GM21528 (cell line): ENCODE data around the gene IL21R.
"Not testable (repeated sequence)": the region's sequence is repeated elsewhere in the genome, so short reads cannot be mapped to it uniquely, and the experiment has no call there.

Experiments
- ATAC-seq: cut with Tn5 transposase; IDR thresholded peaks from one replicate; pipeline ENCODE4 v1.9.1; 2021; ENCODE audit warnings: mild to moderate bottlenecking, moderate library complexity; ENCODE audit not compliant: unreplicated experiment, low FRiP score

Gene IL21R

DNA sequence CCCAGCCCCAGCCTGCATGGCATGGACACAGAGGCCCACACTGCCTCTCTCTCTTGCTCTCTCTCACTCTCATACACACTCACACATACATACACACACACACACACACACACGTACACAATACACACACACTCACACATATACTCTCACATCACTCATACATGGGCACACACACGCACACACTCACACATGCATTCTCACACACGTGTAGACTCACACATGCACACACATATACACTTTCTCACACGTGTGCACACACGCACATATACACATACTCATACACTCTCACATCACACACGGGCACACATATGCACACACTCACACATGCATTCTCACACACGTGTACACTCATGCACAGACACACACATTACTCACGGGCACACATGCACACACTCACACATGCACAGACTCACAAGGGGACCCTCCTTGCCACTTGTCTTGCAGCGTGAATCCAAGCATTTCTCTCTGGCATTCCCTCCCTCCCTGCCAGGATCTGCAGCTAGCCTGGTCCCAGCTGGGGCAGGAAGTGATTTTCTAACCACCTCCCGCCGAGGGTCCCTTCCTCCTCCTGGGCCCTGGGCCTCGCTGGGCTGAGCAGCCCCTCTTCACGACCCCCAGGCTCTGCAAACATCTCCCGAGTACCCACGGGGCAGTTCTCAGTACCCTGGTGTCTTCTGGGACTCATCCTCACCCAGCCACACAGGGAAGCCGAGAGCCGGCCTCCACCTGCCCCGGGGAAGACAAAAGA is 37.5 kb downstream of the IL21R start:
- no peak for ATAC-seq

DNA sequence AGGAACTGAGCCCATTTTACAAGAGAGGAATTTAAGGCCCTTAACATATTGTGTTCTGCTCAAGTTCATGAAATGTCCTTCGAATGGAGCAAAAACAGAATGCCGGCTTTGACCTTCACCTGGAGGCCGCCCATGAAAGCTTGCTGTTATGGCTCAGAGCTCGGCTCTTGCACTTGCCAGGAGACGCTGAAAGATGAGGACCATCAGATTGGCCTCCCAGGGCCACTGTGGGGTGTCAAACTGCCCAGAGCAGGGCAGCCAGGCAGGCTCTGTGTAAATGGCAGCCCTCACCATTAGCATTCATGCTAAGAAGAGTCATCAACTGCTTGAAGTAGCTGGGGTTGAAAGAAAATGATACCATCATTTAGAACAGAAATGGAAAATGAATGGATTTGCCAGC is 39.3 kb downstream of the IL21R start:
- ATAC-seq, result no peak

DNA sequence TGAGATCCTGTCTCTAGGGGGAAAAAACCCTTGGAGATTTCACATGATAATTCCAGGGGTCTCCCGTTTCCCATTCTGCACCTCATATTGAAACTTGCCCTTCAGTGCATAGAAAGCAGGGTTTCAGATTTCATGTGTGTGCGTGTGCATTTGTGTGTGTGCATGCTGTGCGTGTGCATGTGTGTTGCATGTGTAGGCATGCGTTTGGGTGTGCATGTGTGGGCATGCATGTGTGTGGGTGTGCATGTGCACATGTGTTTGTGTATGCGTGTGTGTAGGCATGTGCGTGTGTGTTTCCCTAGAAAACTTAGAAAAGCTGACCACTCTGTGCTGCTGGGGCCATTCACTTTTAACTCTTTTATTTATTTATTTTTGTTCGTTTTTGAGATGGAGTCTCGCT is 40.0 kb downstream of the IL21R start:
- ATAC-seq, result no peak

DNA sequence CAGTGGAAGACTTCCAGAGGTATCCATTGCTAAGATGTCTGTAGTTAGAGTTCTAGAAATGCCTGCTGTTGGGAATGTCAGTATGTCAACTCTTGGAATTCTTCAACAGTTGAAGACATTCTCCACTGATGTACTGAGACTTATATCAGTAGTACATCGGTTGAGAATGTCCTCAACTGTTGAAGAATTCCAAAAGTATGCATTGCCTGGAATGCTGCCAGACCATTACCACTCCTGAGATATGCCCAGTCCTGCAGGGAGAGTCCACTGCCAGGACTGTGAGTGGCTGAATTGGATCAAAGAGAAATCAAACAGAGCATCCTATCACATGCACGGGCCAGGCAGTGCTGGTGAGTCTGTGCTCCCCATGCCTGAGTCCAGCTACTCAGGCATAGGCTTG is 42.0 kb downstream of the IL21R start:
- ATAC-seq, result no peak

DNA sequence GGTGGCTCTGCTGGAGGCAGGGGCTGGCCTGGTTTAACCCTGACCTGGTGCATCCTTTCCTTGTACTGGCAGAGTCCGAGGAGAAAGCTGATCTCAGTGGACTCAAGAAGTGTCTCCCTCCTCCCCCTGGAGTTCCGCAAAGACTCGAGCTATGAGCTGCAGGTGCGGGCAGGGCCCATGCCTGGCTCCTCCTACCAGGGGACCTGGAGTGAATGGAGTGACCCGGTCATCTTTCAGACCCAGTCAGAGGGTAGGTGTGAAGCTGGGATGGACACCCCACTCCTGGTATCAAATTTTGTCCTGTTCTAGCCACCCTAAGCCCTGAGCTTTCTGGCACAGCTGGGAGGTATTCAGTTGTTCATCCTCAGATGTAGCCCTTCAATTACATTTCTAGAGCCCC is 42.5 kb downstream of the IL21R start:
- no peak for ATAC-seq

DNA sequence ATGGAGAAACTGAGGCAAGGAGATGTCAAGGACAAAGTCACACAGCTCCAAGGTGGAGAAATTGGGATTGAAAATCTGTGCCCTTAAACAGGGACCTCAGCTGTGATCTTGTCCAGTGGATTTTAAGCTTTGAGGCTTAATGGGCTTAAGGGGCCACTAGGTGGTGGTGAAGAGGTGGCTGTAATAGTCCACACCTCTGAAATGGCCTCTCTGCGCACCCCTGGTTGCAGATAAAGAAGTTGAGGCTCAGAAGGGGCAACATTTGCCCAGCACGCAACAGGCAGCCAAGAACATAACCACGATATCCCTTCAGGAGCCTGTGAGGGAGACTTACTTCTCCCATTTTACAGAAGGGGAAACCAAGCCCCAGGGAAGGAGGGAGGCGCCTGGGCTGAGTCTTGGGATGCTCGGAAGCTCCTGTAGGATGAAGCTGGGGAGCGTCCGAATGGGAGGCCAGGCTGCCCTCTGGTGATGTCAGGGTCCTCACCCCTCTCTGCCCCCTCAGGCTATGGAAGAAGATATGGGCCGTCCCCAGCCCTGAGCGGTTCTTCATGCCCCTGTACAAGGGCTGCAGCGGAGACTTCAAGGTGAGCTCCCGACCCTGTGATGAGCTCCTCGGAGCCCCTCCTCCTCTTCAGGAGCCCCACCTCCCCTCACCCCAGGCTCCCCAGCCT is 43.7 kb downstream of the IL21R start:
- no peak for ATAC-seq

DNA sequence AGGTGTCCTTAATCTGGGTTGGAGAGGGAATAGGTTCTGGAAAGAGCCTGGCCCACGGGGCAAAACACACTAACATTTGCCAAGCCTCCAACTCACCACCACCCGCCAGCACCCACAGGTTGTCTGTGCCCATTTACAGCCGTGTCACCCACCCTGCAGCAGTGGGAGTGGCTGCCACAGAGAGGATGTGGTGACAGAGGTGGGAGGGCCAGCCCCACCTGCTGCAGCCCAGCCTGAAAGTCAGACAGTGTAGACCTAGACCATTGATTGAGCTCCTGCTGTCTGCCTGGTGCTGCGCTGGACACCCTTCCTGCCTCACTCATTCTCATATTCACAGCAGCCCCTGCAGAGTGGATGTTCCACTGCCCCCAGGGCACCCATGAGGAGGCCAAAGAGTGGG is 44.7 kb downstream of the IL21R start:
- ATAC-seq, result no peak

DNA sequence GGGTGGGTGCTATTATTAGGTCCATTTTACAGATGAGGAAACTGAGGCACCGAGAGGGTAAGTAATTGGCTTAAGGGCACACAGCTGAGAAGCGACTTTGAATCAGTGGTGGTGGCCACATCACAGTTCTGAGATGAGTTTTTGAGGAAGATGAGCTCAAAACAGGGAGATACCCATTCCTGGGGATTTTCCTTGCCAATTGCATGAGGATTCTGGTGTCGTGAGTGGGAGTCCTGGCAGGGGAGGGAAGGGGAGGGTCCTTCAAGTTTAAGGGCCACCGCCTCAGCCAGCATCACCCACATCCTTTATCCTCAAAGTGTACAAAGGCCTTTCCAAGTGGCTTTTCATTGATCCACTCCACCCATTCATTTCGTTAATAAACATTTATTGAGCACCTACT is 45.3 kb downstream of the IL21R start:
- ATAC-seq, result no peak

DNA sequence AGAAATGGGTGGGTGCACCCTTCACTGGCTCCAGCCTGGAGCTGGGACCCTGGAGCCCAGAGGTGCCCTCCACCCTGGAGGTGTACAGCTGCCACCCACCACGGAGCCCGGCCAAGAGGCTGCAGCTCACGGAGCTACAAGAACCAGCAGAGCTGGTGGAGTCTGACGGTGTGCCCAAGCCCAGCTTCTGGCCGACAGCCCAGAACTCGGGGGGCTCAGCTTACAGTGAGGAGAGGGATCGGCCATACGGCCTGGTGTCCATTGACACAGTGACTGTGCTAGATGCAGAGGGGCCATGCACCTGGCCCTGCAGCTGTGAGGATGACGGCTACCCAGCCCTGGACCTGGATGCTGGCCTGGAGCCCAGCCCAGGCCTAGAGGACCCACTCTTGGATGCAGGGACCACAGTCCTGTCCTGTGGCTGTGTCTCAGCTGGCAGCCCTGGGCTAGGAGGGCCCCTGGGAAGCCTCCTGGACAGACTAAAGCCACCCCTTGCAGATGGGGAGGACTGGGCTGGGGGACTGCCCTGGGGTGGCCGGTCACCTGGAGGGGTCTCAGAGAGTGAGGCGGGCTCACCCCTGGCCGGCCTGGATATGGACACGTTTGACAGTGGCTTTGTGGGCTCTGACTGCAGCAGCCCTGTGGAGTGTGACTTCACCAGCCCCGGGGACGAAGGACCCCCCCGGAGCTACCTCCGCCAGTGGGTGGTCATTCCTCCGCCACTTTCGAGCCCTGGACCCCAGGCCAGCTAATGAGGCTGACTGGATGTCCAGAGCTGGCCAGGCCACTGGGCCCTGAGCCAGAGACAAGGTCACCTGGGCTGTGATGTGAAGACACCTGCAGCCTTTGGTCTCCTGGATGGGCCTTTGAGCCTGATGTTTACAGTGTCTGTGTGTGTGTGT is 46.8 kb downstream of the IL21R start:
- ATAC-seq, result no peak

DNA sequence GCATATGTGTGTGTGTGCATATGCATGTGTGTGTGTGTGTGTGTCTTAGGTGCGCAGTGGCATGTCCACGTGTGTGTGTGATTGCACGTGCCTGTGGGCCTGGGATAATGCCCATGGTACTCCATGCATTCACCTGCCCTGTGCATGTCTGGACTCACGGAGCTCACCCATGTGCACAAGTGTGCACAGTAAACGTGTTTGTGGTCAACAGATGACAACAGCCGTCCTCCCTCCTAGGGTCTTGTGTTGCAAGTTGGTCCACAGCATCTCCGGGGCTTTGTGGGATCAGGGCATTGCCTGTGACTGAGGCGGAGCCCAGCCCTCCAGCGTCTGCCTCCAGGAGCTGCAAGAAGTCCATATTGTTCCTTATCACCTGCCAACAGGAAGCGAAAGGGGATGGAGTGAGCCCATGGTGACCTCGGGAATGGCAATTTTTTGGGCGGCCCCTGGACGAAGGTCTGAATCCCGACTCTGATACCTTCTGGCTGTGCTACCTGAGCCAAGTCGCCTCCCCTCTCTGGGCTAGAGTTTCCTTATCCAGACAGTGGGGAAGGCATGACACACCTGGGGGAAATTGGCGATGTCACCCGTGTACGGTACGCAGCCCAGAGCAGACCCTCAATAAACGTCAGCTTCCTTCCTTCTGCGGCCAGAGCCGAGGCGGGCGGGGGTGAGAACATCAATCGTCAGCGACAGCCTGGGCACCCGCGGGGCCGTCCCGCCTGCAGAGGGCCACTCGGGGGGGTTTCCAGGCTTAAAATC is 47.6 kb downstream of the IL21R start:
- ATAC-seq, result no peak

DNA sequence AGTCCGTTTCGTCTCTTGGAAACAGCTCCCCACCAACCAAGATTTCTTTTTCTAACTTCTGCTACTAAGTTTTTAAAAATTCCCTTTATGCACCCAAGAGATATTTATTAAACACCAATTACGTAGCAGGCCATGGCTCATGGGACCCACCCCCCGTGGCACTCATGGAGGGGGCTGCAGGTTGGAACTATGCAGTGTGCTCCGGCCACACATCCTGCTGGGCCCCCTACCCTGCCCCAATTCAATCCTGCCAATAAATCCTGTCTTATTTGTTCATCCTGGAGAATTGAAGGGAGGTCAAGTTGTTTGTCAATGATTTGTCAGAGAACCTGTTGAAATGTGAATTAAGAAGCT is 48.2 kb downstream of the IL21R start:
- ATAC-seq, result no peak

DNA sequence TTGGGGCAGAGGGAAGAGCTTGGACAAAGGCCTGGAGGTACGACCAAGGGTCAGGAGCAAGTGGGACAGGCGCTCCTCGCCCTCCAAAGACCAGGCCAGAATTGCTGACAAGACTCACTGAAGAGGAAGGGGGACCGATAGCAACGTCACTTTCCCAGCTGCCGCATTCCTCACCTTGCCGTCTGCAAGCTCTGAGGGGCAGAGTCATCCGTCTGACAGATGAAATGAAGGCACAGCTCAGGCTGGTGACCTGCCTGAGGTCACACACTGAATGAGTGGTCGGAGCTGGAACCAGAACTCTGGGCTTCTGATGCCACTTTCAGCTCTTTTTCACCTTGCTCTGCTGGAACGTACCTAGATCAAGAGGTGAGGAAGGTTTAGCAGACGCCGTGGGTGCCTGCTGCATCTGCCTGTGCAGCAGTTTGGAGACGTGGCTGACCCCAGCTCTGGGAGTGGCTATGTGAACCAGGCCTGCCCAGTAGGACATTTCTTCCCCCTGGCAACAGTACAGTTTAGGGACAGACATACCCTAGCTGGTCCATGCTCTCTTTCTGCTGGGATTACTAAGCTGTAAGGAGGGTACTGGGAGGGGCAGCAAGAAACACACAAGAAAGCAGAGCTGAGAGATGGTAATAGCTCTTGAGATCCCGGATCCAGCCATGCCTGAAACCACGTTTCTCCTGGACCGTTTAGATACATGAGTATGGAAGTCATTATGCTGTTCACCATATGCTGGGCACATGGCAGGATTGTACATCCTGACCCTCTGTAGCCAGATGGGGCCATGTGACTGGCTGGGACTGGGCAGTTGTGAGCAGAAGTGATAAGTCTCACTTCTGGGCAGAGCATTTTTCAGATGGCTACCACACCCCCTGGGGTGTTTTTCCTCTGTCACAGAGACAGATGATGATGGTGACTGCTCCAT is 50.9 kb downstream of the IL21R start:
- no peak for ATAC-seq

DNA sequence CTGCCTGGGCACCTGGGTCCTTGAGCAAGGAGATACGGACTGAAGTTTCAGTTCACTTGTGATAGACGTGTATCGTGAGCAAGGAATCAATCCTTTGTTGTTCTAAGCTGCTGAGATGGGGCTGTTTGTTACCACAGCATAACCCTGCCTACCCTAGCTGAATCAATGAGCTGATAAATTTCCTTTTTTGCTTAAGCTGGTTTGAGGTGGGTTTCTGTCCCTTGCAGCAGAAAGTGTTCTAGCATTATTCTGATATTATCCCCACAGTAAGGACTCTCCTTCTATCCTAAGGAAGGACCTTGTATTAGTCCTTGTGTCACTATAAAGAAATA is 51.5 kb downstream of the IL21R start:
- no peak for ATAC-seq

DNA sequence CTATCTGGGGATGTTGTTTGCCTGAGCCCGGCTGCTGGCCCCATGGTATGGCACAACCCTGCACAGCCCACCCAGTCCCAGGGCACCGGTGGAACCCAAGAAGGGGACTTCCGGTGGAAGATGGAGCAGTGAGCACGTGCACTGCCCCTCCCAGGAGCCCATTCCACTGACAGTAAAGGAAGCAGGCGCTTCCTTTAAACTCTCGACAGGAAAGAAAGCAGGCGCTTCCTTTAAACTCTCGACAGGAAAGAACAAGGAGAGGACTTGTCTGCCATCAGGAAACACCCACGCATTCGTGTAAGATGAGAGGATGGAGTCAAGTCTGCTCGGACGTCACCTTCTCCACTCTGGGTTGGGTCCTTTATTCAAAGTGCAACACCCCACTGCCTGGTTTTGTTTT is 53.7 kb downstream of the IL21R start:
- ATAC-seq, result no peak

DNA sequence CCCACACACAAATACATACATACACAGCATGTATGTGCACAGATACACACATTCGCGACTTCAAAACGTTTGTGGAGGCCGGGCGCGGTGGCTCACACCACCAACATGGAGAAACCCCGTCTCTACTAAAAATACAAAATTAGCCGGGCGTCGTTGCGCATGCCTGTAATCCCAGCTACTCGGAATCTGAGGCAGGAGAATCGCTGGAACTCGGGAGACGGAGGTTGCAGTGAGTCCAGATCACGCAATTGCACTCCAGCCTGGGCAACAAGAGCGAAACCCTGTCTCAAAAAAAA is 55.6 kb downstream of the IL21R start:
- ATAC-seq, result not testable (repeated sequence)

DNA sequence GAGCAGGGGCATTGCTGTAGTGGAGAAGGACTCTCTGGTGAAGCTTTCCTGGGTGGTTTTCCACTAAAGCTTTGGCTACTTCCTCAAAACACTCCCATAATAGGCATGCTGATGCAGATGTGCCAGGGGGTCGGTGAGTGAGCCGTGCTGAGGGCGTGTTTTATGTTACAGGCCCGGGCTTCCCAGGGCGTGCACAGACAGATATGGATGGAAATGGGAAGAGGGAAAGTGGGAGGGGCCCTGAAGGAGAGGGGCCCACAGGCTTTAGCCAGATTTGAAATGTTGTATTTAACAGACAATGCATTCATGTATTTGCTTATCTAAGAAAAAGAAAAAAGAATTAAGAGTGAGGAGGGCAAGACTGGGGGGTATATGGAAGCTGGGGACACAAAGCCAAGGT is 56.3 kb downstream of the IL21R start:
- no peak for ATAC-seq

DNA sequence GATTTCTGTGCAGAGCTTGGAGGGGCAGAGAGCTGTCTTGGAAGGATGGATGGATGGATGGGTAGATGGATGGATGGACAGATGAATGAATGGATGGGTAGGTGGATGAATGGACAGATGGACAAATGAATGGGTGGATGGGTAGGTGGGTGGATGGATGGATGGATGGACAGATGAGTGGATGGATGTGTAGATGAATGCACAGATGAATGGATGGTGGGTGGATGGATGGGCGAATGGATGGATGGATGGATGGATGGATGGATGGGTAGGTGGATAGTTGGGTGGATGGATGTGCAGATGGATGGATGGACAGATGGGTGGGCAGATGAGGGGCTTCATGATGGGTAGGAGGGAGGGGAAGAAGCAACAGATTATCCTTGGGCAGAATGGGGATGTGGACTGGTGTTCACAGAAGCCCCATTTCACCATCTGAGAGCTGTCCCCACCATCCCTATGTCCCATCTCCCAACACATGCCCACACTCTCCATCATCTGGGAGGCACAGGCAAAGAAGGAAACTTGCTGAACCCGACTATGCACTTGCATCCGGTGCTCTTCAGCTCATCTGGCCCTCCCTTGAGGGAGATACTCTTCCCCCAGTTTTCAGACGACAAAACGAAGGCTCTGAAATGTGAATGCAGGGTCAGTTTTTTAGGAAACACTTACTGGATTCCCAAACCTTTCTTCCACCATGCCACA is 57.2 kb downstream of the IL21R start:
- no peak for ATAC-seq

DNA sequence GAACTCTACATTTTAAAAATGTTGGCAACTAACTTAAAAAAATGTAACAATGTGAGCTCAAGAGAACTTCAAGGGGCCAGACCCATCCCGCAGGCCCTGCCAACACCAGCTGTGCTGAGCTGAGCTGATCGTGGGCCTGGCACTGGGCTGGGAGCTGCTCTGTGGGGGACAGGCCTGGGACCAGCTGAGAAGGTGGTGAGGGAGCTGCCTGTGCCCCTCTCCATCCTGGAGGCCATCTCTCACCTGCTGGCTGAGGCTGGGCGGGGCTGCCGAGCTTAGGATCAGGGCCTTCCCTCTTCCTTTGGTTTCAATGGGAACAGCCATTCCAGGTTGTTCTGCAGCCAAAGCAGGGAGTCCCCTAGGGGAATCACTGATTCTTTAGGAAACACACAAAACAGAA is 58.2 kb downstream of the IL21R start:
- no peak for ATAC-seq

DNA sequence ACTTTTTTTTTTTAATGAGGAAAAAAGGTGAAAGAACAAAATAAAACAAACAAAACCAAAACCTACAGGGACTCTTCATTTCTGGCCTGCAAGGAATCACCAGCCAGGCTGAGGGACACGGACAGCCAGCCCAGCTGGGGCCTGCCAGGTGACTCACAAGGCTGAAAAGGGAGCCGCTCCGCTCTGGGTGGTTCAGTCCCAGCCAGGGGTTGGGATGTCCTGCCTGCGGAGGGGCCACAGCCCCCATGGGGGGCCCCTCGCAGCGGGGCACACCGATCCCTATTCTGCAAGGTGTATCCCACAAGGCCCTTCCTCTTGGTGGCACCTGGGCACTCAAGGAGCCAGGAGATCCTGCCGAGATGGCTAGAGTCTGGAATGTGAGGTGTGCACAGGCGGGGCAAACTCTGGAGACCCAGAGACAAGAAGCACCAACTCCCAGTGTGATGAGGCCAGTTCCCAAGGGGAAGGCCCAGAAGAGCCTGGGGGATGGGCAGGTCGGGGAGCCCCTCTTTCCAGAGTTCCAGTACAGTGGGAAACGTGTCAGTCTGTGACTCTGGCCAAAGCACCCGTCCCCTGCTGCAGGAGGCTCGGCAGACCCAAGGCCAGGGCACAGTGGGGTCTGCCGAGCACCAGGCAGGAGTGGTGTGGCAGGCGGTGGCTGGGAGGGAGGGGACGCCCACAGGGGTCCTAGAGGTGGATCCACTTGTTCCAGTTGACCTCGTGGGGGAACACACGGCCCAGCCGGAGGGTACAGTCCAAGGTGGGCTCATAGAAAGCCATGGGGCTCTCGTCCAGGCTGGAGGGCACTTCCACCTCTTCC is 58.9 kb downstream of the IL21R start:
- ATAC-seq, result no peak
